Lower leg skin (tissue), 3 donors: Measurements from ENCODE around the gene SAV1.

Source experiments
- CTCF ChIP-seq, 3 donors: fragments of 450-650 bp; IDR thresholded peaks; one replicate each; pipeline ENCODE4 v1.5.1; 2016; ENCODE audit warnings: antibody characterized with exemption in 3 of 3, mild to moderate bottlenecking in 3 of 3, moderate library complexity in 2 of 3
- POLR2A ChIP-seq, 2 donors: fragments of 450-650 bp; IDR thresholded peaks; one replicate each; pipeline ENCODE4 v1.6.1; 2016 to 2017; ENCODE audit warnings: antibody characterized with exemption in 2 of 2, mild to moderate bottlenecking in 1 of 2, moderate library complexity in 1 of 2

GRCh38 chr14:50624447-50624846 lies 43.7 kb downstream of the SAV1 start:
- TF ChIP-seq POLR2A (IDR thresholded peaks at IDR 0.05) (no peak), CTCF (IDR thresholded peaks at IDR 0.05) (no peak)
